GM18508 (cell line): ENCODE results near the gene ARHGEF10L.

Experiments used
- ATAC-seq: cut with Tn5 transposase; IDR thresholded peaks from one replicate; pipeline ENCODE4 v1.9.1; 2021; ENCODE audit warnings: moderate number of reproducible peaks; ENCODE audit not compliant: insufficient read depth, unreplicated experiment

The ARHGEF10L gene

DNA sequence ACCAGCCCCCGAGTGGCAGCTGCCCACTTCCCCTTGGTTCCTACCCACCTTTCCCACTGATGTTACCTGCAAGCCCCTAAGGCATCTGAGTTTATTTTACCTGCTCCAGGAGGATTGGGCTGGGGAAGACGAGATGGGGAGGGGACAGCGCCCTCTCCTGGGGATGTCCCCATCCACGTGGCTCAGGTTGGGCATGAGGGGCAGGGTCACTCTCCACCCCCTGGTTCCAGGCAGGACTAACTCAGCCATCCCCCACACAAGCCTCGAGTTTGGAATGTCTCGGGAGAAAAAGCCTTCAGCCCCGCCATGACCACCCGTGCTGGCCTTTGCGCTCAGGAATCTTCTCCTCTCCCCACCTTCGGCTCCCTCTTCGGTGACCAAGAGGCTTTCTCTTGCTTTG is 90.0 kb downstream of the ARHGEF10L start:
- no peak for ATAC-seq

GRCh38 chr1:17630048-17630830 is 90.7 kb downstream of the ARHGEF10L start:
- ATAC-seq, result no peak

DNA sequence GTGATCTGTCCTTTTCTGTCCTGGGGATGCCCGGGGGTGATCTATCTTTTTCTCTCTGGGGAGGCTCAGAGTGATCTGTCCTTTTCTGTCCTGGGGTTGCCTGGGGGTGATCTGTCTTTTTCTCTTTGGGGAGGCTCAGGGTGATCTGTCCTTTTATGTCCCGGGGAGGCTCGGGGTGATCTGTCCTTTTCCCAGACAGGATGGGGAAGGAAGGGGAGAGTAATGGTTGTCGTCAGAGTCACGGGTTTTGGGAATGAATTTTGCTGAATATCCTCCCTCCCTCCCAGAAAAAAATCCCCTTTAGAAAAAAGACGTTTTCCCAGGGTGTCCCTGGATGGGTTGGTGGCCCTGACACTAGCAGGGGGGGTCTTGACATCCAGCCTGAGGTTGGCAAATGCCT is 91.5 kb downstream of the ARHGEF10L start:
- ATAC-seq, result no peak

GRCh38 chr1:17631410-17631809 is 91.9 kb downstream of the ARHGEF10L start:
- no peak for ATAC-seq

DNA sequence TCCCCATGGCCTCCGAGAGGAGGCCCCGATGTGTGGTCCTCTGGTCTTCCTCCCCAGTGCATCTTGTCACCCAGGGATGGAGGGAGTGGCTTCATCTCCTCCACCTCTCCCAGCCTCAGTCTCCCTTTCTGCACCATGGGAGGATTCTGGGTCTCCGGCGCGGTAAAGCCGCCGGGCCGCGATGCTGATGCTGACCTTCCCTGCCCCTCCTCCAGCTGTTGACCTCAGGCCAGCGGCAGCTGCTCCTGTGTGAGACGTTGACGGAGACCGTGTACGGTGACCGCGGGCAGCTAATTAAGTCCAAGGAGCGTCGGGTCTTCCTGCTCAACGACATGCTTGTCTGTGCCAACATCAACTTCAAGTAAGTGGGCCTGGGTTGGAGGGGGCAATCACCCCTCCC is 92.6 kb downstream of the ARHGEF10L start:
- ATAC-seq, result no peak

- no peak for ATAC-seq
These were observed 93.2 kb downstream of the ARHGEF10L start for GRCh38 chr1:17632541-17633184.

GRCh38 chr1:17633654-17634053 is 94.2 kb downstream of the ARHGEF10L start:
- ATAC-seq, result no peak

DNA sequence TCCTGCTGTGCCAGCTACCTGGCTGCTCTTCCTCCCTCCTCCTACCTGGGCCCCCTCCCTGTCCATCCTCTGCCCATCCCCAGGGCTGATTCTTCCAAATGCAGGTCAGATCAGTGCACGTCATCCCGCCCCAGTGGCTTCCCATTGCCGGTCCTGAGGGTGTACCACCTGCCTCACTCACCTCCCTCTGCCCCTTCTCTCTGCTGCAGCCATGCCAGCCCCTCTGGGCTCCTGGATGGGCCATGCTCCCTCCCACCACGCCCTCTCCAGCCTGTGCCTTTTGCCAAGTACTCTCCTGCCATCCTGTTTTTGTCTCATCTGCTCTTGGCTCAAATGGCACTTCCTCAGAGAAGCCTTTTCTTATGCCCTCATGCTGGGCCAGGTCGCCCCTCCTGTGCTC is 95.8 kb downstream of the ARHGEF10L start:
- ATAC-seq, result no peak

DNA sequence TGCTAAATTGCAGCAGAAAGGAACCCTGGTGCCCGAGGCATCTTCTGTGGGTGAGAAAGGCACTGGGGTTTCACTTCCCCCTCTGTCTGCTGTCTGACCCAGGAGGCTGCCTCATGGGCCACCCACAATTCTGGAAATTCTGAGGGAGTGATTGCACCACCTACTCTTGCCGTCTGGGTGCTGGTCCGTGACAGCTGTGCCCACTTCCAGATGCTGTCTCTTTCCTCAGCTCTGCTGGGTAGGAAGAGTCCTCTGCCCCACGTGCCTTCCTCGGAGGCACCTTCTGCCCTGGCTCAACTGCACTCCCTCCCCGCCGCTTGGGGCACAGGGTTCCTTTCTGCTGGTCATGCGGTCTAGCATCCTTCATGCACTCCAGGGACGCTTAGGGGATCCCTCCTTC is 96.3 kb downstream of the ARHGEF10L start:
- no peak for ATAC-seq

GRCh38 chr1:17636612-17637011 is 97.1 kb downstream of the ARHGEF10L start:
- ATAC-seq, result no peak

DNA sequence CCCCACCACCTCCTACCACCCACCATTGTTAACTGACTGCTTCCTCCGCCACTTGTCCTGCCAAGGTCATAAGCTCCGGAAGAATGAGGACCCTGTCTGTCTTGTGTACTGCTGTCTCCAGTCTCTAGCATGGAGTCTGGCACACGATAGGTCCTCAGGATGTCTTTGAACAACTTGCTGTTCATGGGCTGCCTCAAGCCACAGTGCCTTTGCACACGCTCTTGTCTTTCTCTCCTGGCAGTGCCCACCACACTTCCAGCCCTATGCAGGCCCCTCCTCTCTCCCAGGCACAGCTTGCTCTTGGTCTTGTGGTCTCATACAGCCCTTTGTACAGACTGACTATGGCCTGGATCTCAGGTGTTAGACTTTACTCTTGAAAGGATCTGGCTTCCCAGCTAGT is 97.6 kb downstream of the ARHGEF10L start:
- no peak for ATAC-seq

DNA sequence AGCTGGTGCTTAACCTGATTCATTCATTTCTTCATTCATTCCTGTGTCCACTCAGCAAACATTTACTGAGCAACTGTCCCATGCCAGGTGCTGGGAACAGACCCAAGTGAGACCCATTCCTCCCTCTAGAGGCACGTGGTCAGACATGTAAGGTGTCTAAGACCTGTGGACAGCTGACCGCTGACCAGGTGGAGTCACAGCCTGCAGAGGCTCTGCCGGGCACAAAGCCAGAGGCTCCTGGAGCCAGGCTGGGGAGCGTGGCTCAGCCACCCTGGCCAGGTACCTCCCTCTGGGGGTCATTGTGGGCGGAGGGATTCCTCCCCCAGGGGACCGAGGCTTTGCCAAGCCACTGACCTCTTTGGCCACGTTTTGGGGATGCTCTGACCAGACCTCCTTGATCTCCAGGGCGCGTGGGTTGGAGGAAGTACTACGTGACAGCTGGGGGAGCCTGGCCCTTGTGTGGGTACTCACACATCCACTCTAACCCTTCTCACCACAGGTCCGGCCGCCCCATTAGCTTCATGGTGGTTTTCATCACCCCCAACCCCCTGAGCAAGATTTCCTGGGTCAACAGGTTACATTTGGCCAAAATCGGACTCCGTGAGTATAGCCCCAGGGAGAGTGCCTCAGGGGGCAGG is 100.3 kb downstream of the ARHGEF10L start:
- ATAC-seq, result no peak

- ATAC-seq, result no peak
These were observed 100.9 kb downstream of the ARHGEF10L start for GRCh38 chr1:17640393-17640792.

DNA sequence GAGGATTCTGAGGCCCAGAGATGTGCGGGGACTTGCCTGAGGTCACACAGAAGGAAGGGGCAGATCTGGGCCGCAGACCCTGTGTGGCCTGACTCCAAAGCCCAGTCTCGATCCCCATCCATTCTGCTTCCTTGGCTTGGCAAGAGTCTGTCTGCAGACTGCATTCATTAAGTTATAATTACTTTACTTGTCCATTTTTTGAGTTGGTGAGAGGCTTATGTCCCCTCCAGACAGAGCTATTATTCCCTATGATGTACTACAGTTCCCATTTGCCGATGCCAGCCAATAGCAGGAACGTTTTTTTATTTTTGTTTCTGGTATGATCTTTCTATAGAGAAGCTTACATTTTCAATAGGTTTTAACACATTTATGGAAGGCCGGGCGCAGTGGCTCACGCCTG is 101.5 kb downstream of the ARHGEF10L start:
- ATAC-seq, result no peak

- no peak for ATAC-seq
These were observed 102.7 kb downstream of the ARHGEF10L start for GRCh38 chr1:17642169-17642568.

DNA sequence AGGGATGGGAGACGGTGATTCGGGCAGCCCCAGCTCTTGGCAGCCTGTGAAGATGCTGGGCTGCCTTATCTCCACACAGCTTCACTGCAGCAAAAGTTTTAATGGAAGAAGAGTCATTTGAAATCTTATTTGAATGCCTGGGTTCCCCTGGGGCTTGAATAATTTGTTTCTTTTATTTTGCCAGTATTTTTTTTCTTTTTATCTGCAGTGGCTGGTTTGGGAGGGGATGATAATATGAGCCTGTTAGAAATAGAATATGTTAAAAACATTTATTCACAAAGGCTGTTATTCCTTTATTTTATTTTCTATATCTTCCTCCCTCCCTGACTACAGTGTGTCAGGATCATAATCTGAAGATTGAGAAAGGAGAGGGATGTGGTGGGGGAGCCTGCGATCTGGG is 103.4 kb downstream of the ARHGEF10L start:
- ATAC-seq, result no peak

GRCh38 chr1:17643861-17644703 is 104.6 kb downstream of the ARHGEF10L start:
- ATAC-seq, result no peak

DNA sequence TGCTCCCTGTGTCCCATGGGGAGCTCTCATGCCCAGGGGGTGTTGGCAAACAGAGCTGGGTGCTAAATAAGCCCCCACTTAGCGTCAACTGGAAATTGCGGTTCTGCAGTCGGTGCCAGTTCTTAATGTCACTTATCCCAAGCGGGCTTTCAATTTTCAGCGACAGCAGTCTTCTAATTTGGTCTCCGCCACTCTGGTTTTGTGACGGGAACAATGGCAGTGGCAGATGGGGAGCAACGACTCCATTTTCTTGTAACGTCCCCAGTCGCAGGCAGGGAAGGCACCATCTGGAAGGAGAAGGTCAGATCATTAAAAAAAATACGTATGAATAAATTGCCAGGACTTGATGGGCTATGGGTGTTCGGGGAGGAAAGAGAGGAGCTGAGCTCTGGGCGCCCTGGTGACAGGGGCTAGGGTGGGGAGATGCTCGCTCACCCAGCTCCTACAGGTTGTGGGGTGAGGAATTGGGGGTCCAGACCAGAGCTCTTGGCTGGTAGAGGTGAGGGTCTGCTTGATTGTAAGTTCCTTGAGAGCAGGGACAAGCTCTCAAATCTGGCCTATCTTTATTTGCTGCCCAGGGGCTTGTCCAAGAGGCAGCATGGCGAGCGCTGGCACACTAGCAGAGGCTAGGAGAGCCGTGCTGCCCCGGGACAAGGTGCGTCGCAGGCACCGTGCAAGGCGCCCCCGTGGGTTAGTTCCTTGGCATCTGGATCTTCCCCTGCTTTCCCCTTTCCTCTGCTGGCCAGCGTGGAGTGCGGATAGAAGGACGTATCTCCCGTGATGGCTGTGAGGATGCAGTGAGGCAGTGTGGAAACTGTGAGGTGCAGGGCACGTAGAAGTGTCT is 105.8 kb downstream of the ARHGEF10L start:
- ATAC-seq, result no peak

DNA sequence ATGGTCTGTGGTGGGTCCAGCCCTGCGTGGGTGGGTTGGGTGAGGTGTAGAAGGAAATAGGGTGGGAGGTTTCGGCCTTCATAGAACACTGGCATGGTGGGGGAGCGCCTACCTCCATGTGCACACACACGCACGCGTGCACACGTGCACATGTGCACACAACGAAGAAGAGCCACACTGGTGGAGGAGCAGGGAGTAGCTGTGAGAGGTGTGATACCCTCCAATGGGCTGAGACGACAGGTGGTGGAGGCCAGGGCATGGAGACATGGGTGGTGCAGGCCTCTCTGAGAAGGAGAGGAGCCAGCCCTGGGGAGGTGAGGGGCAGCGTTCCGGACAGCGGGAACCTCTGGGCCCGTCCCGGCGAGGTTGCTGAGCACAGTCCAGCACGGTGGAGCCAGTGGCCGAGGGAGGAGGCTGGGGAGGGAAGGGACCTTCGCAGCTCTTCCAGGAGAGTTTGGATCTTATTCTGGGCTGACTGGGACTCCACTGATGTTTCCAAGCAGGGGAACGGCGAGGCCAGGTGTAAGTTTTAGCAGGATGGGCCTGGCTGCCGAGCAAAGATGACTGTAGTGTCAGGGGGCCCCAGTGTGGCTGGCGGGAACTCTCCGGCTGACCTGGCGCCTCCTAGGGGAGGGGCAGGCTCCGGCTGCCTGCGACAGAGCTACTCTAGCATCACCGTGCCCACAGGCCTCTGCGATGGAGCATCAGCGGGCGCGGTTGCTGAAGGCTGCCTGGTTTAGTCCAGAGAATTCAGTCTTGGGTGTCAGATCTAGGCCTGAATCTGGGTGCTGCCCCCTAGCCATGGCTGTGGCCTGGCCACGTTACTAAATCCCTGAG is 107.2 kb downstream of the ARHGEF10L start:
- no peak for ATAC-seq
